ENCODE measurements around the gene HTR3C. TPM values are rescaled to one million over a fixed set of nuclear protein-coding genes. Genes with fewer than 3 reads are reported as not detected.

HTR3C gene
- total and polyA plus RNA-seq, 10 donors: not detected

GRCh38 chr3:184058029-184058428 is 5.2 kb downstream of the HTR3C start:
- no peak for DNase-seq
- no peaks in the 10 kb centered on the region for H3K4me1 ChIP-seq
- no peaks in the 10 kb centered on the region for H3K36me3 ChIP-seq
- H3K4me3 ChIP-seq: no peak overlapping the region
- no peaks in the 10 kb centered on the region for H3K27me3 ChIP-seq (replicated peaks in 1 of 7)
- 70 to 84% (median 72%) methylated on average over 9 of the region's 9 CpGs for WGBS, 5 donors
- TF ChIP-seq POLR2A (IDR thresholded peaks at IDR 0.05): no peak
- no peak for TF ChIP-seq CTCF (IDR thresholded peaks at IDR 0.05 in 8 of 11, conservative IDR thresholded peaks at IDR 0.05 in 3 of 11)
- no peak for TF ChIP-seq POLR2AphosphoS5 (IDR thresholded peaks at IDR 0.05)
- no peak overlapping the region for H3K27ac ChIP-seq
- H3K9me3 ChIP-seq: peaks cover 0 to 3% (median 0%) of the 10 kb centered on the region in 8 donors
- intact Hi-C loops (cut with DNase I; ENCODE audit: low total_unique reads): no loop called here

GRCh38 chr3:184059424-184059823 is 6.6 kb downstream of the HTR3C start:
- DNase-seq: no peak
- intact Hi-C loops (cut with DNase I; ENCODE audit: low total_unique reads): no loop called here
- no peaks in the 10 kb centered on the region for H3K27me3 ChIP-seq (replicated peaks in 1 of 7)
- no peak overlapping the region for H3K4me3 ChIP-seq
- peaks cover 0 to 3% (median 0%) of the 10 kb centered on the region in 8 donors for H3K9me3 ChIP-seq
- WGBS, 5 donors: 37 to 52% (median 48%) methylated on average over 6 to 7 of the region's 7 CpGs
- H3K36me3 ChIP-seq: no peaks in the 10 kb centered on the region
- no peak for TF ChIP-seq POLR2A (IDR thresholded peaks at IDR 0.05)
- TF ChIP-seq CTCF (IDR thresholded peaks at IDR 0.05 in 8 of 11, conservative IDR thresholded peaks at IDR 0.05 in 3 of 11): no peak
- TF ChIP-seq POLR2AphosphoS5 (IDR thresholded peaks at IDR 0.05): no peak
- no peak overlapping the region for H3K27ac ChIP-seq
- H3K4me1 ChIP-seq: no peaks in the 10 kb centered on the region

GRCh38 chr3:184062637-184063036 is 9.8 kb downstream of the HTR3C start:
- peaks cover 0 to 4% (median 0%) of the 10 kb centered on the region in 7 donors for H3K27me3 ChIP-seq (replicated peaks in 1 of 7)
- H3K36me3 ChIP-seq: no peaks in the 10 kb centered on the region
- DNase-seq: no peak
- intact Hi-C loops (cut with DNase I; ENCODE audit: low total_unique reads): no loop called here
- no peaks in the 10 kb centered on the region for H3K4me1 ChIP-seq
- TF ChIP-seq CTCF (IDR thresholded peaks at IDR 0.05 in 8 of 11, conservative IDR thresholded peaks at IDR 0.05 in 3 of 11) (no peak), POLR2AphosphoS5 (IDR thresholded peaks at IDR 0.05) (no peak), POLR2A (IDR thresholded peaks at IDR 0.05) (no peak)
- H3K27ac ChIP-seq: no peak overlapping the region
- peaks cover 0 to 3% (median 0%) of the 10 kb centered on the region in 8 donors for H3K9me3 ChIP-seq
- no peak overlapping the region for H3K4me3 ChIP-seq

GRCh38 chr3:184066211-184066610 is 13.4 kb downstream of the HTR3C start:
- peaks cover 0 to 15% (median 3%) of the 10 kb centered on the region in 8 donors for H3K9me3 ChIP-seq
- 85 to 95% (median 88%) methylated on average over 2 of the region's 2 CpGs for WGBS, 5 donors

More at GRCh38 chr3:184066211-184066610, 13.4 kb downstream of the HTR3C start:
- peaks cover 0 to 4% (median 0%) of the 10 kb centered on the region in 7 donors for H3K27me3 ChIP-seq (replicated peaks in 1 of 7)
- intact Hi-C loops (cut with DNase I; ENCODE audit: low total_unique reads): no loop called here
- no peak overlapping the region for H3K4me3 ChIP-seq
- DNase-seq: no peak
- H3K4me1 ChIP-seq: no peaks in the 10 kb centered on the region
- TF ChIP-seq CTCF (IDR thresholded peaks at IDR 0.05 in 8 of 11, conservative IDR thresholded peaks at IDR 0.05 in 3 of 11) (no peak), POLR2A (IDR thresholded peaks at IDR 0.05) (no peak), POLR2AphosphoS5 (IDR thresholded peaks at IDR 0.05) (no peak)
- H3K27ac ChIP-seq: no peak overlapping the region
- no peaks in the 10 kb centered on the region for H3K36me3 ChIP-seq

Data from spleen (tissue), 11 donors.